OCI-LY1 (cell line): ENCODE results near the gene ZBTB14.

ENCODE experiments used
- EZH2 ChIP-seq: fragments of 200-600 bp; sonication (generic), shearing (Covaris generic); IDR thresholded peaks from 2 replicates; pipeline ENCODE4 v1.8.0; 2017; ENCODE audit warnings: borderline replicate concordance, mixed run types, mild to moderate bottlenecking, antibody characterized with exemption, low read length, moderate library complexity, mixed read lengths
- TF ChIP-seq, protein P1 (sequence below): fragments of 200-600 bp; sonication (generic), shearing (Covaris generic); IDR thresholded peaks from 2 replicates; pipeline ENCODE4 v1.5.1; 2017; ENCODE audit warnings: mild to moderate bottlenecking, antibody characterized with exemption, low read length, moderate library complexity, mixed read lengths

DNA sequence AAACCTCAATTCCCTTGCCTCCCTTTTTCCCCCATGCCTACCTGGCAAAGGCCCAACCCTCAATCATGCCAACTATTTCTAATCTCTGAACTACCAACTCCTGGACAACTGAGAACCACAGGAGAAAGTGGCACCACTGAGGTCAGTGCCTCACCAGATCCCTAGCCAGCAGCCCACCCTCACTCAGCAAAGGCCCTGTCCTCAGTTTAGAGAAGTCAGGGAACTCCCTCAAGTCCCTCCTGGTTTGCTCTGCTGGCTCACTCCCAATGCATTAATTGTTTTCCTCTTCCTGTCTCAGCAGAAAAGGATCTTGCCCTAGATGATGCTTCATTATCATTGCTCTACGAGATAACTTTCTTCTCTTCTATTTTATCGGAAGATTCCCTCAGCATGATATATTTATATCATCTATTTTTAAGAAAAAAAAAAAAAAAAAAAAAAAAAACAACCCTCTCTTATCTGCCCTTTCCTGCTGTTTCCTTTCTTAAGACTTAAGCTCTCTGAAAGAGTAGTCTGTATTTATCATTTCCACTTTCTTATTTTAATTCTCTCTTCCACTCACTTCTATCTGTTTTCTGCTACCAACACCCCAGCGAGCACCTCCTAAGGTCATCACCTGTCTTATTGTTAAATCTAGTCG is 22.7 kb upstream of the ZBTB14 start:
- TF ChIP-seq, protein P1, sequence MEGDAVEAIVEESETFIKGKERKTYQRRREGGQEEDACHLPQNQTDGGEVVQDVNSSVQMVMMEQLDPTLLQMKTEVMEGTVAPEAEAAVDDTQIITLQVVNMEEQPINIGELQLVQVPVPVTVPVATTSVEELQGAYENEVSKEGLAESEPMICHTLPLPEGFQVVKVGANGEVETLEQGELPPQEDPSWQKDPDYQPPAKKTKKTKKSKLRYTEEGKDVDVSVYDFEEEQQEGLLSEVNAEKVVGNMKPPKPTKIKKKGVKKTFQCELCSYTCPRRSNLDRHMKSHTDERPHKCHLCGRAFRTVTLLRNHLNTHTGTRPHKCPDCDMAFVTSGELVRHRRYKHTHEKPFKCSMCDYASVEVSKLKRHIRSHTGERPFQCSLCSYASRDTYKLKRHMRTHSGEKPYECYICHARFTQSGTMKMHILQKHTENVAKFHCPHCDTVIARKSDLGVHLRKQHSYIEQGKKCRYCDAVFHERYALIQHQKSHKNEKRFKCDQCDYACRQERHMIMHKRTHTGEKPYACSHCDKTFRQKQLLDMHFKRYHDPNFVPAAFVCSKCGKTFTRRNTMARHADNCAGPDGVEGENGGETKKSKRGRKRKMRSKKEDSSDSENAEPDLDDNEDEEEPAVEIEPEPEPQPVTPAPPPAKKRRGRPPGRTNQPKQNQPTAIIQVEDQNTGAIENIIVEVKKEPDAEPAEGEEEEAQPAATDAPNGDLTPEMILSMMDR: no peak
- no peak for TF ChIP-seq EZH2
